IMR-90 (cell line): ENCODE data around the gene ERCC5. TPM values are rescaled to one million over a fixed set of nuclear protein-coding genes. Genes with fewer than 3 reads are reported as not detected.

Experiments used
- ATAC-seq: fragments of 200-7000 bp; cut with Tn5 transposase; 2 replicates; pipeline ENCODE4 v1.9.1; 2020; ENCODE audit warnings: low read depth, mild to moderate bottlenecking, moderate library complexity
- BruUV-seq: library from RNA; stranded (reverse); fragments of 400-500 nt; replicated peaks from 2 replicates; lab custom pipeline; 2021; lab: Mats Ljungman, UMichigan
- CTCF ChIA-PET: fragments of 300-600 bp; formaldehyde crosslinking; extraction: SDS; loops from one replicate; lab custom pipeline; 2021; ENCODE audit warnings: antibody characterized with exemption; lab: Yijun Ruan, JAX
- POLR2A ChIA-PET: fragments of 300-600 bp; sonication (Branson Sonifier 250); formaldehyde crosslinking; loops from one replicate; lab custom pipeline; 2022; ENCODE audit warnings: antibody characterized with exemption; ENCODE audit not compliant: unreplicated experiment; lab: Charles Lee
- DNase-seq: peaks from one replicate; pipeline ENCODE4 v3.0.0; 2013
- H2AFZ ChIP-seq: replicated peaks from 2 replicates; pipeline ENCODE3; 2013; ENCODE audit warnings: low read length, mild to moderate bottlenecking; ENCODE audit not compliant: poor library complexity
- H2AK5ac ChIP-seq: 2 replicates; pipeline ENCODE4 v1.6.1; 2013; ENCODE audit warnings: low read depth, low read length, inconsistent platforms
- H2AK9ac ChIP-seq: replicated peaks from 2 replicates; pipeline ENCODE3; 2013; ENCODE audit warnings: mild to moderate bottlenecking, low read depth, low read length, moderate library complexity; ENCODE audit not compliant: poor library complexity
- H2BK120ac ChIP-seq: 2 replicates; pipeline ENCODE4 v1.6.1; 2013; ENCODE audit warnings: low read depth, low read length, inconsistent platforms
- H2BK15ac ChIP-seq: 3 replicates; pipeline ENCODE4 v1.6.1; 2013; ENCODE audit warnings: low read depth, low read length, inconsistent platforms
- H2BK20ac ChIP-seq: 2 replicates; pipeline ENCODE4 v1.6.1; 2013; ENCODE audit warnings: low read depth, mild to moderate bottlenecking, inconsistent platforms, low read length, moderate library complexity
- H2BK5ac ChIP-seq: 2 replicates; pipeline ENCODE4 v1.6.1; 2013; ENCODE audit warnings: mild to moderate bottlenecking, low read depth, low read length, inconsistent platforms; ENCODE audit not compliant: poor library complexity, severe bottlenecking
- H3K14ac ChIP-seq: replicated peaks from 2 replicates; pipeline ENCODE4 v1.6.1; 2013; ENCODE audit warnings: low read depth, low read length, inconsistent platforms
- H3K18ac ChIP-seq: 2 replicates; pipeline ENCODE4 v1.6.1; 2013; ENCODE audit warnings: low read depth, low read length, control low read depth
- H3K23ac ChIP-seq: 2 replicates; pipeline ENCODE4 v1.6.1; 2013; ENCODE audit warnings: low read depth, low read length, inconsistent platforms
- H3K27ac ChIP-seq: 2 replicates; pipeline ENCODE4 v1.5.1; 2013; ENCODE audit warnings: mild to moderate bottlenecking, control low read depth, low read length; ENCODE audit not compliant: insufficient read depth
- H3K27me3 ChIP-seq: 2 replicates; pipeline ENCODE4 v1.6.1; 2013; ENCODE audit warnings: low read length; ENCODE audit not compliant: control insufficient read depth, insufficient read depth
- H3K36me3 ChIP-seq: 2 replicates; pipeline ENCODE4 v1.6.1; 2013; ENCODE audit warnings: low read length, mixed read lengths; ENCODE audit not compliant: control insufficient read depth, insufficient read depth
- H3K4ac ChIP-seq: 2 replicates; pipeline ENCODE4 v1.6.1; 2013; ENCODE audit warnings: low read depth, low read length, inconsistent platforms
- H3K4me1 ChIP-seq: 2 replicates; pipeline ENCODE4 v1.6.1; 2013; ENCODE audit warnings: low read length, mixed read lengths; ENCODE audit not compliant: control insufficient read depth, insufficient read depth
- H3K4me2 ChIP-seq: 2 replicates; pipeline ENCODE4 v1.6.1; 2013; ENCODE audit warnings: low read depth, mild to moderate bottlenecking, control low read depth, low read length, moderate library complexity
- H3K4me3 ChIP-seq: 2 replicates; pipeline ENCODE4 v1.5.1; 2013; ENCODE audit warnings: low read depth, mild to moderate bottlenecking, control low read depth, low read length, moderate library complexity; ENCODE audit not compliant: insufficient read depth
- H3K56ac ChIP-seq: 2 replicates; pipeline ENCODE4 v1.6.1; 2013; ENCODE audit warnings: low read length, inconsistent platforms; ENCODE audit not compliant: insufficient read depth; ENCODE audit errors: extremely low read depth
- H3K79me1 ChIP-seq, 2 experiments: 2 replicates each; pipeline ENCODE4 v1.6.1; 2013; ENCODE audit warnings: low read length in 2 of 2, inconsistent platforms in 1 of 2, low read depth in 1 of 2
- H3K9ac ChIP-seq: 2 replicates; pipeline ENCODE4 v1.6.1; 2013; ENCODE audit warnings: low read depth, low read length, control low read depth
- H3K9me1 ChIP-seq: 2 replicates; pipeline ENCODE4 v1.6.1; 2013; ENCODE audit warnings: low read length, inconsistent platforms; ENCODE audit not compliant: insufficient read depth
- H3K9me3 ChIP-seq: 2 replicates; pipeline ENCODE4 v1.6.1; 2013; ENCODE audit warnings: low read length; ENCODE audit not compliant: control insufficient read depth, insufficient read depth
- H4K20me1 ChIP-seq: 2 replicates; pipeline ENCODE4 v1.6.1; 2013; ENCODE audit warnings: low read length, inconsistent platforms; ENCODE audit not compliant: insufficient read depth
- H4K5ac ChIP-seq: 2 replicates; pipeline ENCODE4 v1.6.1; 2013; ENCODE audit warnings: mild to moderate bottlenecking, low read depth, low read length, control low read depth
- H4K8ac ChIP-seq, 2 experiments: 2 replicates each; pipeline ENCODE4 v1.6.1; 2013; ENCODE audit warnings: low read depth in 2 of 2, low read length in 2 of 2, control low read depth in 1 of 2, inconsistent platforms in 1 of 2
- H4K91ac ChIP-seq: 2 replicates; pipeline ENCODE4 v1.6.1; 2013; ENCODE audit warnings: low read depth, low read length, inconsistent platforms; ENCODE audit not compliant: insufficient read depth
- BHLHE40 ChIP-seq: fragments of 150-350 bp; IDR thresholded peaks from 2 replicates; pipeline ENCODE4 v1.6.1; 2016; ENCODE audit warnings: mild to moderate bottlenecking, low read depth, low read length
- CEBPB ChIP-seq: IDR thresholded peaks from 2 replicates; pipeline ENCODE4 v1.6.1; 2012; ENCODE audit warnings: low read depth, low read length, improper control_type of control experiment
- CHD1 ChIP-seq: IDR thresholded peaks from 2 replicates; pipeline ENCODE4 v1.6.1; 2012; ENCODE audit warnings: low read depth, low read length, improper control_type of control experiment
- CTCF ChIP-seq: conservative IDR thresholded peaks from 2 replicates; pipeline ENCODE4 v1.5.1; 2012; ENCODE audit warnings: mild to moderate bottlenecking, low read depth, low read length, improper control_type of control experiment
- MAZ ChIP-seq: IDR thresholded peaks from 2 replicates; pipeline ENCODE4 v1.6.1; 2012; ENCODE audit warnings: low read depth, mild to moderate bottlenecking, low read length, improper control_type of control experiment, moderate library complexity, borderline replicate concordance
- MXI1 ChIP-seq: IDR thresholded peaks from 2 replicates; pipeline ENCODE4 v1.6.1; 2012; ENCODE audit warnings: low read depth, mild to moderate bottlenecking, low read length, moderate library complexity, borderline replicate concordance
- NFE2L2 ChIP-seq: fragments of 150-350 bp; IDR thresholded peaks from 2 replicates; pipeline ENCODE4 v1.6.1; 2016; ENCODE audit warnings: low read depth, mild to moderate bottlenecking, low read length
- RAD21 ChIP-seq: IDR thresholded peaks from 2 replicates; pipeline ENCODE4 v1.6.1; 2012; ENCODE audit warnings: low read length, improper control_type of control experiment
- RCOR1 ChIP-seq: IDR thresholded peaks from 2 replicates; pipeline ENCODE4 v1.6.1; 2012; ENCODE audit warnings: mild to moderate bottlenecking, low read length, improper control_type of control experiment; ENCODE audit not compliant: insufficient replicate concordance
- RFX5 ChIP-seq: IDR thresholded peaks from 2 replicates; pipeline ENCODE4 v1.8.0; 2012; ENCODE audit warnings: low read depth, mild to moderate bottlenecking, low read length, moderate library complexity
- SMC3 ChIP-seq: fragments of 150-350 bp; IDR thresholded peaks from 2 replicates; pipeline ENCODE4 v1.6.1; 2016; ENCODE audit warnings: low read depth, mild to moderate bottlenecking, antibody characterized with exemption, low read length, moderate library complexity
- WGBS, 2 experiments: methylation state at CpG; one replicate each; pipeline versions ENCODE4 v1.1.5 to v1.1.7; 2013; ENCODE audit warnings: missing lambda C conversion rate in 2 of 2; ENCODE audit not compliant: insufficient read length in 1 of 2; ENCODE audit errors: extremely low coverage in 2 of 2; 5-methylcytosine and 5-hydroxymethylcytosine counted together
- dilution Hi-C: fragments of 300-500 bp; cut with HindIII; formaldehyde crosslinking; loops from one replicate; pipeline ENCODE4 v1.14.3; 2018; ENCODE audit warnings: low sequenced_read_pairs; ENCODE audit not compliant: unreplicated experiment
- in situ Hi-C: fragments of 300-500 bp; cut with MboI; formaldehyde crosslinking; loops from 3 replicates; pipeline ENCODE4 v1.14.3; 2019; ENCODE audit warnings: low sequenced_read_pairs, inconsistent platforms, mixed read lengths
- intact Hi-C: fragments of 100-400 bp; cut with micrococcal nuclease; formaldehyde crosslinking; loops from 2 replicates; pipeline ENCODE4 v1.10.0; 2022
- polyA plus RNA-seq, 3 experiments: library from polyadenylated mRNA; depleted of rRNA; stranded (reverse); fragments of >200 nt; gene quantifications; 2 replicates each; pipeline ENCODE4 v1.2.3, GENCODE V29; 2012; ENCODE audit warnings: low replicate concordance in 1 of 3
- total RNA-seq: library from RNA; depleted of rRNA; stranded (reverse); fragments of >200 nt; gene quantifications from 2 replicates; pipeline ENCODE4 v1.2.3, GENCODE V29; 2012
- TF ChIP-seq, protein P1 (sequence below): fragments of 150-350 bp; IDR thresholded peaks from 2 replicates; pipeline ENCODE4 v1.6.1; 2017; ENCODE audit warnings: mild to moderate bottlenecking, antibody characterized with exemption, low read length, low read depth

ERCC5 gene
- total and polyA plus RNA-seq, 2 of the 4 experiments (the other 2 are of a cell fraction), result 29.7 to 34.4 TPM

GRCh38 chr13:102917019-102917418 is 71.2 kb downstream of the ERCC5 start:
- no peak overlapping the region for H4K5ac ChIP-seq
- H3K18ac ChIP-seq, result no peak overlapping the region
- dilution Hi-C loops, result no loop called here
- in situ Hi-C loops, result no loop called here
- peaks cover 8% of the 10 kb centered on the region for H3K27me3 ChIP-seq
- TF ChIP-seq NFE2L2 (no peak), MAZ (no peak), MXI1 (no peak), RAD21 (no peak), SMC3 (no peak), RCOR1 (no peak), CEBPB (no peak), CHD1 (no peak), RFX5 (no peak), CTCF (no peak), BHLHE40 (no peak)
- TF ChIP-seq, protein P1, sequence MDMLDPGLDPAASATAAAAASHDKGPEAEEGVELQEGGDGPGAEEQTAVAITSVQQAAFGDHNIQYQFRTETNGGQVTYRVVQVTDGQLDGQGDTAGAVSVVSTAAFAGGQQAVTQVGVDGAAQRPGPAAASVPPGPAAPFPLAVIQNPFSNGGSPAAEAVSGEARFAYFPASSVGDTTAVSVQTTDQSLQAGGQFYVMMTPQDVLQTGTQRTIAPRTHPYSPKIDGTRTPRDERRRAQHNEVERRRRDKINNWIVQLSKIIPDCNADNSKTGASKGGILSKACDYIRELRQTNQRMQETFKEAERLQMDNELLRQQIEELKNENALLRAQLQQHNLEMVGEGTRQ, result no peak
- no peak overlapping the region for H2BK15ac ChIP-seq
- no CpG with 5 or more reads among the region's 3 CpGs for WGBS, 2 experiments
- no peak overlapping the region for H2BK5ac ChIP-seq
- H3K4ac ChIP-seq, result no peak overlapping the region
- H4K8ac ChIP-seq, result no peak overlapping the region
- H3K9ac ChIP-seq, result no peak overlapping the region
- no peak overlapping the region for H2BK20ac ChIP-seq
- no peak overlapping the region for H3K14ac ChIP-seq
- H4K20me1 ChIP-seq, result no peaks in the 10 kb centered on the region
- H4K91ac ChIP-seq, result no peak overlapping the region
- no peak overlapping the region for H3K27ac ChIP-seq
- no peak overlapping the region for H3K4me3 ChIP-seq
- no peak overlapping the region for H3K4me2 ChIP-seq
- H3K23ac ChIP-seq, result no peak overlapping the region
- ChIA-PET CTCF (no interaction called here), POLR2A (no interaction called here)
- no peaks in the 10 kb centered on the region for H3K4me1 ChIP-seq
- H2AK5ac ChIP-seq, result no peak overlapping the region
- no peaks in the 10 kb centered on the region for H3K9me3 ChIP-seq
- DNase-seq (no peak), ATAC-seq (no peak)
- H3K79me1 ChIP-seq, result no peaks in the 10 kb centered on the region
- no peak overlapping the region for H2BK120ac ChIP-seq
- BruUV-seq, result no TSS peak
- H2AFZ ChIP-seq, result no peak overlapping the region
- H3K56ac ChIP-seq, result no peak overlapping the region
- no peak overlapping the region for H2AK9ac ChIP-seq
- no peaks in the 10 kb centered on the region for H3K36me3 ChIP-seq
- intact Hi-C loops, result loop anchor here (5.0 kb wide), 1 partner anchor 965 kb away; no protein-coding TSS in a partner anchor
- no peaks in the 10 kb centered on the region for H3K9me1 ChIP-seq
